GM12864 (cell line): ENCODE measurements around the gene FKBP14.
A peak's percentile ranks its signal among the peaks of the same experiment; 100 is the strongest.

ENCODE experiments used
- DNase-seq: peaks from one replicate; pipeline ENCODE4 v3.0.0-alpha.2; 2011; ENCODE audit warnings: low read depth
- H3K4me3 ChIP-seq: 2 replicates; pipeline ENCODE4 v1.5.1; 2011; ENCODE audit warnings: mild to moderate bottlenecking, low read depth, low read length, control low read depth
- CTCF ChIP-seq: IDR thresholded peaks from 2 replicates; pipeline ENCODE4 v1.5.1; 2011; ENCODE audit warnings: low read depth, mild to moderate bottlenecking, moderate library complexity, low read length, control low read depth, inconsistent platforms; ENCODE audit errors: missing control alignments

FKBP14 gene

DNA sequence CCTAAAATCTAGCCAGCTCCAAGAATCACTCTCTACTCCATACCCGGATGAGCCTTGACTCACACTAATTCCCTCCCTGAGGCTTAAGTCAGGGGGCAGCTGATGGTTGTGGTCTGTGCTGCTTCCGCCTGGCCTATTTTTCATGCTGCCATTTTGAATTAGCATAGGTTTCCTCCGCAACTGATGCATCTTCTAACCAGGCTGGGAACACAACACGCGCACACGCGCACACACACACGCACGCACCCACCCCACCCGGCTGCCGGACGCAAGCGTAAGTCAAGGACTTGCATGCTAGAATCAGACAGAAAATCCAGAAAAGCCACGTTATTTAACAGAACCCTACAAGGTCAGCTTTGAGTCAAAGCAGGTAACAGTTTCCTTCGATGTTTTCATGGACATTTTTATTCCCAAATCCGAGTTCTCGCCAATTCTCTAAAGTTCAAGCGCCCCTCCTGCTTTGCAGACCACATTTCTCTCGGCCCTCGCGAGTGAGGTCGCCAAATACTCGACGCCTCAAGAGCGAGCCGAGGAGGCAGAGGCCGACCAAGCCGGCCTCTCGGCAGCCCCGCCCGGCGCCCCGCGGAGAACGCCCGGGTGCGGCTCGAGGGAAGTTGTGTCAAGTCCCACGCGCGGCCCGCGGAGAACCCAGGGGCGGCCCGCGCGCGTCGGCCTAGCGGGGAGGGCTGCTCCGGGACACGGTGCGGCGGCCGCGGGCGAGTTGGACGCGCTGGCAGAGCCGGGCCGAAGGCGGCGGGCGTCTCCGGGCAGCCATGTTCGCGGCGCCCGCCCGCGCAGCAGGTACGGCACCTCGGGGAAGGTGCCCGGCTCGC, 37.9 kb downstream of the FKBP14 start:
- peak; percentile 68 for DNase-seq
- peak overlapping the region; percentile 75 for H3K4me3 ChIP-seq
- TF ChIP-seq CTCF = no peak

GRCh38 chr7:29987811-29988317, 38.6 kb downstream of the FKBP14 start:
- H3K4me3 ChIP-seq = peak overlapping the region; percentile 75
- TF ChIP-seq CTCF = no peak
- no peak for DNase-seq

GRCh38 chr7:29987083-29987482, 39.4 kb downstream of the FKBP14 start:
- peak overlapping the region; percentile 9; the same call in 1 of the 2 replicates for H3K4me3 ChIP-seq
- TF ChIP-seq CTCF = no peak
- DNase-seq = no peak

GRCh38 chr7:29980151-29980550, 46.4 kb downstream of the FKBP14 start:
- no peak for DNase-seq
- TF ChIP-seq CTCF = no peak
- H3K4me3 ChIP-seq = no peak overlapping the region

- no peak for DNase-seq
- peak; percentile 16 for TF ChIP-seq CTCF
- H3K4me3 ChIP-seq = no peak overlapping the region
Observed at GRCh38 chr7:29977886-29978651, 48.4 kb downstream of the FKBP14 start.

DNA sequence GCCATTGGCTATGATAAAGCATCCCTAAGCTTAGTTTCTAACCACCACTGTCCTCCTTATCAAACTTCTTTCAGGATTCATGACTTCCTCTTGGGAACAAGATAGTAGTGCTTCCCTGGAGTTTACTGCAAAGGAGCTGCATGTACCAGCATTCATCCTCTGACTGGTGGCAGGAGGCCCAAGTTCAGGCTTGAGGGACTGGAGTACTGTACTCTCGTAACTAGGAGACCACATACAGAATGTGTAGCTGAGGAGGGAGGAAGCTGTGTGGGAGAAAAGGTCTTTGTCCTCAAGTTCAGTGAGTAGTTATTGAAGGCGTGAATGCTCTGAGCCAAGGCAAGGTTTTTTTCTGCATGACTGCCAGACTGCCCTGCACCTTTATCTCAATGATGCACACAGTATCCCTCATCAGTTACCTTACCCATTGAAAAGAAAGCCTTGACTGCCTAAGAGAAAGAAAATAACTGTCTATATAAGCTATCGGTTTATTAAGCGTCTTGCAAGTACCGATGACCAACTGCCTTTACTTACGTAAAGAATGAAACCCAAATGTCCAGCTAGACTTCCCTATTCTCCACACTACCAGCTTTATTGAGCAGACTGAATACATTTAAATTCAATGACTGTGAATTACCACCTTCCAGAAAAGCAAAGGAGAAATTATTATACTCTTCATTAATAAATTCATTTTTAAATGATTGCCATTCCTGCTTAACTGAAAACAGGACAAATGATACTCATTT, 49.7 kb downstream of the FKBP14 start:
- DNase-seq = no peak
- no peak for TF ChIP-seq CTCF
- H3K4me3 ChIP-seq = no peak overlapping the region
